Omental fat pad (tissue), 4 donors: Measurements from ENCODE around the gene INPP5E. TPM values are rescaled to one million over a fixed set of nuclear protein-coding genes. Genes with fewer than 3 reads are reported as not detected.

Source experiments
- ATAC-seq: fragments of 150-250 bp; one replicate; pipeline ENCODE4 v1.9.1; 2016; ENCODE audit warnings: mild to moderate bottlenecking, moderate library complexity; ENCODE audit not compliant: low FRiP score
- DNase-seq: peaks from one replicate; pipeline ENCODE4 v3.0.0-alpha.2; 2019; ENCODE audit warnings: low spot score
- total RNA-seq, 4 donors: library from RNA; depleted of rRNA; stranded (reverse); fragments of >200 nt; gene quantifications; one replicate each; pipeline ENCODE4 v1.1.0, GENCODE V29; 2016
- TF ChIP-seq, protein P1 (sequence below), 3 donors: fragments of 450-650 bp; IDR thresholded peaks; one replicate each; pipeline ENCODE4 v1.5.1; 2016 to 2017; ENCODE audit warnings: antibody characterized with exemption in 3 of 3, mild to moderate bottlenecking in 3 of 3, moderate library complexity in 2 of 3

INPP5E gene
- total RNA-seq, 4 donors from 2014 or later = 5.4 to 13.1 (median 8.3) TPM

DNA sequence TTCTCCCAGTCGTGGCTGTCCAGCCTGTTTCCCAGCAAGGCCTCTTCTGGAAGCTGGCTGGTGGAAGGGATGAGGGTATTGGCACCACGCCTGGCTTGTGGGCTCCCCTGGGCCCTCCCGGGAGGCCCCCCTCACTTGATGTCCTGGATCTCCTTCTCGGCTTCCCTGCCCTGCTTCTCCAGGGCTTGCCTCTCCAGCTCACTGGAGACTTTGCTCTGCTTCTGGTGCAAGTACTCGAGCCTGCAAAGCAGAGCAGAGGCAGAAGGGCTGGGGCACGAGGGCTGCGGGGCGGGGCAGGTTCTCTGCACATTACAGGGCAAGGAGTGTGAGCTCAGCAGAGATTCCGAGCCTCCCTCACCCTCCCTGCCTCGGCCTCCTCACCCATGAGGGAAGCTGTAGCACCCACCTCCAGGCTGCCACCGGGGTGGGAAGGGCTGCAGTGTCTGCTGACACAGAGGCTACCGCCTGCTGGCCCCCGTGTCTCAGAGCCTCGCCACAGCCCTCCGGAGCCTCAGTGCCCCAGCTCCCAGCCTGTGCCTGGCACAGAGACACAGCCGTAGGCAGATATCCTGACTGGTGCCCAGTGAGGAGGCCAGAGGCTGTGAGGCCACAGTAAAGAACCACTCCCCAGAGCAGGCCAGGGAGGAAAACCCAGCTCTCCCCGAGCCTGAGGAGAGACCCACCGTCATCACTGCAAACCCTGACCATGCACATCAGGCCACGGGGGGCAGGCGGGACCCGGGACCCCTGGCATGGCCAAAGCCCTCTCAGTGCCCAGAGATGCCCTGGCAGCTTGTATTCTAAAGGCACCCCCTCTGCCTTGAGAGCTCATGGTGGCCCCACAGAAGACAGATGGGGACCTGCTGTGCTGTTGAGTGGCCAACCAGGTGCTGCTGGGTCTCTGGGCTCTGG lies 46.9 kb downstream of the INPP5E start:
- ATAC-seq = no peak
- DNase-seq = no peak
- TF ChIP-seq, protein P1, sequence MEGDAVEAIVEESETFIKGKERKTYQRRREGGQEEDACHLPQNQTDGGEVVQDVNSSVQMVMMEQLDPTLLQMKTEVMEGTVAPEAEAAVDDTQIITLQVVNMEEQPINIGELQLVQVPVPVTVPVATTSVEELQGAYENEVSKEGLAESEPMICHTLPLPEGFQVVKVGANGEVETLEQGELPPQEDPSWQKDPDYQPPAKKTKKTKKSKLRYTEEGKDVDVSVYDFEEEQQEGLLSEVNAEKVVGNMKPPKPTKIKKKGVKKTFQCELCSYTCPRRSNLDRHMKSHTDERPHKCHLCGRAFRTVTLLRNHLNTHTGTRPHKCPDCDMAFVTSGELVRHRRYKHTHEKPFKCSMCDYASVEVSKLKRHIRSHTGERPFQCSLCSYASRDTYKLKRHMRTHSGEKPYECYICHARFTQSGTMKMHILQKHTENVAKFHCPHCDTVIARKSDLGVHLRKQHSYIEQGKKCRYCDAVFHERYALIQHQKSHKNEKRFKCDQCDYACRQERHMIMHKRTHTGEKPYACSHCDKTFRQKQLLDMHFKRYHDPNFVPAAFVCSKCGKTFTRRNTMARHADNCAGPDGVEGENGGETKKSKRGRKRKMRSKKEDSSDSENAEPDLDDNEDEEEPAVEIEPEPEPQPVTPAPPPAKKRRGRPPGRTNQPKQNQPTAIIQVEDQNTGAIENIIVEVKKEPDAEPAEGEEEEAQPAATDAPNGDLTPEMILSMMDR (IDR thresholded peaks at IDR 0.05) = no peak

DNA sequence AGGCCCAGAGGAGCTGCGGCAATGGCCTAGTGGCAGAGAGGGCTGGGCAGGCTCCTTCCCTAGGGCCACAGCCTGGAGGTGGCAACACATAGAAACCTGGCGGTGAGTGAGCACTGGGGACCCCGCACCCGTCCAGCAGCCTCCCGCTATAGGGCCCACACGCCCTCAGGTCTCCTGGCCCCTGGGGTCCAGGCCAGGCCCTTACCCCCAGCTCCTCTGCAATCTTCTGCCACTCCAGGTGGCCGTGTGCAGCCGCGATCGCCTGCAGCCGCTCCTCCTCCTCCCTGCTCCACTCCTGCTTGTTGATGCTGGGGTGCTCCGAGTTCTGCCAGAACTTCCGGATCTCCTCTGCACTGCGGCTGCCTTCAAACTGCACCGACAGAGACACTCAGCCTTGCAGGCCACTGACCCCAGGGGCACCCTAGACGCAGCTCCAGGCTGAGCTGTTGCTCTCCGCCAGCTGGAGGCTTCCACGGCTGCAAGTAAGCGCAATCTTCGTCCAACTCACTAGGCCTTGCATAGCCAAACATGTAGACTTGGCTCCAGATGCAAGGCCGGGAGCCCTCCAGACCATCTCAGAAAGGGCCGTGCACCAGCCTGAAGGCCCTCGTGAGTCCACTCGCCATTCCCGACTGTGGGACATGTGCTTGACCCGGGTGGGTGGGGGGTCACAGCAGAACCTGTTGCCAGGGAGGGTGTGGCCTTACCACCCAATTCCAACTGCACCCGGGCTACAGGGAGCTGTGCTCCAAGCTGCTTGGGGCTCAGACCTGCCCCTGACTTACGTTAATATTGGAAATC lies 47.7 kb downstream of the INPP5E start:
- no peak for ATAC-seq

DNA sequence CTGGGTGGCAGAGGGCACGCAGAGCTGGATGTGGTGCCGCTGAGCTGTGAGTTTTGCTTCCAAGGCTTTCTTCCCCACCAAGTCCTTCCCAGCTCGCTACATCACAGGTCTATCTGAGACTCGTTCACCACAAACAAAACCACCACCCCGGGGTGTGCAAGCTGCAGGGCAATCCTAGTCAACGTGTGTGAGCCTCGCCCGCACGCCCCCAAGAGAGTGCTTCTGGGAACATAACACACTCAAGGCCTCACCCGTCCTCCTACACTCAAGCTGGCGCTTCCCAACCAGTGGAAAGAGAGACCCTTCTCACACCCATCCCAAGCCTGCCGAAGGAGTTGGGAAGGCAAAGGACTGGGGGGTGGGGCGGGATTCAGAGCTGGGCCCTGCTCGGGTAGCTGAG lies 50.2 kb downstream of the INPP5E start:
- TF ChIP-seq, protein P1 (IDR thresholded peaks at IDR 0.05) = no peak
- ATAC-seq (no peak), DNase-seq (no peak)

More for the DNA sequence above, 47.7 kb downstream of the INPP5E start:
- TF ChIP-seq, protein P1 (IDR thresholded peaks at IDR 0.05) = no peak
- DNase-seq = no peak

DNA sequence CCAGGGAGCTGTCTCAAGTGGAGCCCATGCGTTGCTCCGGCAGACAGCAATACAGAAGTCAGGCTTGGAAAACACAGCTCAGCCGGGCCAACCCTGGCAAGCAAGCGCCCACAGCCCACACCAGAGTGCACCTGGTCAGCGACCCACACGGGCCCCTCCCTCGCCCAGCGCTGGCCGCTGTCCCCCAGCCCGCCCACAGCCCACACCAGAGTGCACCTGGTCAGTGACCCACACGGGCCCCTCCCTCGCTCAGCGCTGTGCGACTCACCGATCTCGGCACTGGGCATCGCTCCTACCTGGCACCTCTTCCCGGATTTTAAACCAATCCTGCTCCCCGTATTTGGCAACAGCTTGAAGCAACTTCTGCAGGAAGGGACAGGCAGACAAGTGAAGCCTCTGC lies 52.4 kb downstream of the INPP5E start:
- ATAC-seq = no peak
- DNase-seq = no peak
- TF ChIP-seq, protein P1 (IDR thresholded peaks at IDR 0.05) = no peak

DNA sequence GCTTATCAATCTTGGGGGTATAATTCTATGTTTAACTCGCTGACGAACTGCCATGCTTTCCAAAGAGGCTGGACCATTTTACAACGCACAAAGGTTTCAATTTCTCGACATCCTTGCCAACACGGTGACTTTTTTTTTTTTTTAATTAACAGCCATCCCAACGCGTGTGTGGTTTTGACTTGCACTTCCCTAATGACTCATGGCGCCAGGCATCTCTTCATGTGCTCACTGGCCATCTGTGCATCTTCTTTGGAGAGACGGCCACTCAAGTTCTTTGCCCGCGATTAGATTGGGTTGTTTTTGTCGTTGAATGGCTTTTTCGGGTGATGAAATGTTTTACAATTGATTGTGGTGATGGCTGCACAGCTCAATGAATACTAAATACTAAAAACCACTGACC lies 53.6 kb downstream of the INPP5E start:
- TF ChIP-seq, protein P1 (IDR thresholded peaks at IDR 0.05) = no peak
- ATAC-seq (no peak), DNase-seq (no peak)

DNA sequence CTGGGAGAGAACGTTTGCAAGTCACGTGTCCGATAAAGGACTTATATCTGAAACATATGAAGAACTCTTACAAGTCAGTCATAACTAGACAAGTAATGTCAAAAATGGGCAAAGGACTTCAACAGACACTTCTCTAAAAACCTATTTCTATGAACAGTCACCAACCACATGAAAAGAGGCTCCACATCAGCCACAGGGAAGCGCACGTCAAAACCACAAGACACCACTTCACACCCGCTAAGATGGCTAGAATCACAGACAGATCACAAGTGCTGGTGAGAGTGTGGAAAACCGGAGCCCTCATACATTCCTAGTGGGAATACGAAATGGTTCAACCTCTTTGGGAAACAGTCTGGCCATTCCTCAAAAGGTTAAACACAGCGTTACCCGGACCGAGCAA lies 54.6 kb downstream of the INPP5E start:
- TF ChIP-seq, protein P1 (IDR thresholded peaks at IDR 0.05) = no peak
- DNase-seq = no peak
- no peak for ATAC-seq
